Nephron (organoid): ENCODE results near the gene PDE6B.
A peak's percentile ranks its signal among the peaks of the same experiment; 100 is the strongest.

Source experiments
- H3K27ac Mint-ChIP-seq, 3 experiments: 2 replicates each; pipeline ENCODE4 v1.8.0; 2020; ENCODE audit warnings: mixed read lengths in 3 of 3, mild to moderate bottlenecking in 2 of 3, moderate library complexity in 1 of 3
- H3K27me3 Mint-ChIP-seq: 2 replicates; pipeline ENCODE4 v1.8.0; 2021; ENCODE audit warnings: low read depth, mild to moderate bottlenecking, moderate library complexity, mixed read lengths
- H3K36me3 Mint-ChIP-seq: 2 replicates; pipeline ENCODE4 v1.8.0; 2020; ENCODE audit warnings: low read depth, mixed read lengths
- H3K4me1 Mint-ChIP-seq: 2 replicates; pipeline ENCODE4 v1.8.0; 2020; ENCODE audit warnings: mixed read lengths
- H3K4me3 Mint-ChIP-seq, 3 experiments: 2 replicates each; pipeline ENCODE4 v1.8.0; 2020; ENCODE audit warnings: mild to moderate bottlenecking in 3 of 3, mixed read lengths in 3 of 3, moderate library complexity in 2 of 3
- H3K9me3 Mint-ChIP-seq: 2 replicates; pipeline ENCODE4 v1.8.0; 2020; ENCODE audit warnings: mixed read lengths
- CTCF ChIP-seq, 3 experiments: fragments of 200-600 bp; sonication (generic); IDR thresholded peaks; one replicate each; pipeline ENCODE4 v1.5.0; 2021; ENCODE audit warnings: antibody characterized with exemption in 3 of 3; ENCODE audit not compliant: unreplicated experiment in 3 of 3

PDE6B gene

GRCh38 chr4:717601-718320, 92.4 kb downstream of the PDE6B start:
- peak overlapping the region in 2 of 3 experiments; percentile 4 to 37 for H3K4me3 Mint-ChIP-seq
- H3K27me3 Mint-ChIP-seq, result no peaks in the 10 kb centered on the region
- no peaks in the 10 kb centered on the region for H3K9me3 Mint-ChIP-seq
- H3K4me1 Mint-ChIP-seq, result peaks cover 34% of the 10 kb centered on the region
- TF ChIP-seq CTCF (IDR thresholded peaks at IDR 0.05; ENCODE audit: unreplicated experiment in 3 of 3), result no peak
- peak overlapping the region in 1 of 3 experiments; percentile 63 for H3K27ac Mint-ChIP-seq
- peaks cover 41% of the 10 kb centered on the region for H3K36me3 Mint-ChIP-seq

DNA sequence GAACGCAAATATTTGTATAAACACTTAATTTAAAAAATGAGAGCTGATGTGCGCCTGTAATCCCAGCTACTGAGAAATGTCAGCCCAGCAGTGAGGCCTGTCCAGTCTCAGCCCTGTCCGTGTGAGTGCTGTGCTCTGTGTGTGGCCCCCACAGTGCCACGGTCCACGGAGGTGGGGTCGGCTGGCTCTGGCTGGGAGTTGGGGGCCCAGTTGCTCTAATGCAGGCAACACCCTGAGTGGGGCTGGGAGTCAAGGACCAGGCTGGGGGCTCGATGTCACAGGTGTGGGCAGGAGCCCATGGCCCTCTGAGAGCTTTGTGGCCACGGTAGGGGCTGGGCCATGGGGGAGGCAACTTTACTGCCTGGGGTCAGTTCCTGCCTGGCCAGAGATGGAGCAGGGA, 93.1 kb downstream of the PDE6B start:
- no peak overlapping the region for H3K27ac Mint-ChIP-seq
- TF ChIP-seq CTCF (IDR thresholded peaks at IDR 0.05; ENCODE audit: unreplicated experiment in 3 of 3), result no peak
- no peaks in the 10 kb centered on the region for H3K9me3 Mint-ChIP-seq
- H3K4me1 Mint-ChIP-seq, result peaks cover 39% of the 10 kb centered on the region
- H3K27me3 Mint-ChIP-seq, result no peaks in the 10 kb centered on the region
- H3K4me3 Mint-ChIP-seq, result no peak overlapping the region
- peaks cover 48% of the 10 kb centered on the region for H3K36me3 Mint-ChIP-seq
